ENCODE measurements around the gene RND1.
A peak's percentile ranks its signal among the peaks of the same experiment; 100 is the strongest.
"Not testable (repeated sequence)": the region's sequence is repeated elsewhere in the genome, so short reads cannot be mapped to it uniquely, and the experiment has no call there.

RND1 gene
- 12.9 to 37.7 reads per million in 2 donors for total RNA-seq

DNA sequence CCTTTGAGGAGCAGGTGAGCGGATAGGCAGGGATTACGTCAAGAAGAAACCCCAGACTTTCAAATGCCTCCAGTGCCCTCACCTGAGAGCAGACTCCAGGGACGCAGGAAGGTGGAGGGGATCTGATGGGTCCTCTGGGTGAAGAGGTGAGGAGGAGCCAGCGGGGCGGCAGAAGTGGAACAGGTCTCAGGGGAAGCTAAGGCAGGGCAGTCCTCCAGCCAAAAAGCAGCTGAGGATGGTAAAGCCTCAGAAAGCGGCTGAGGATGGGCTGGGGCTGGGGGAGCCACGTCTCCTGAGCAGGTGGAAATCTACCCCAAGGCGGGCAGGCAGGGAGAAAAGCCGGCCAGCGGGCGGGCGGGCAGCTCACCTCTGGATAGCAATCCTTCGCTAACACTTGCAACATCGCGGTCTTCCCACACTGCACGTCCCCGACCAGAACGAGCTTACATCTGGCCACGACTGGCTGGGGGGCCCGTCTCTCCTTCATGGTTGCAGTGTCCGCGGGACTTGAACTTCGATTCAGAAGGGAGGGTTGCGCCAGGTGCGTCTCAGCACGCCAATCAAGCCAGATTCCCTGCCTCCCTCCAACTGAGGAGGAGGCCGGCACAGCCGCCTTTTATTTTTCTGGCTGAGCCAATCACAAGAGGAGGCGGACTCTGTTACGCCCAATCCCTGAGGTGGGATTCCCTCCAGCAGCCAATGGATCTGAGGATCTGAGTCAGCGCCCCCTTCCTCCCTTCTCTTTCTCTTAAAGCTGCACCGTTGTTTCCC, at the start of gene RND1:
TSS of gene RND1 (minus strand) at position 590 of the 771 bp plus-strand sequence. CDS start at position 487, 103 bp downstream.
- peak; percentile 55 to 94 (median 80) for DNase-seq

DNA sequence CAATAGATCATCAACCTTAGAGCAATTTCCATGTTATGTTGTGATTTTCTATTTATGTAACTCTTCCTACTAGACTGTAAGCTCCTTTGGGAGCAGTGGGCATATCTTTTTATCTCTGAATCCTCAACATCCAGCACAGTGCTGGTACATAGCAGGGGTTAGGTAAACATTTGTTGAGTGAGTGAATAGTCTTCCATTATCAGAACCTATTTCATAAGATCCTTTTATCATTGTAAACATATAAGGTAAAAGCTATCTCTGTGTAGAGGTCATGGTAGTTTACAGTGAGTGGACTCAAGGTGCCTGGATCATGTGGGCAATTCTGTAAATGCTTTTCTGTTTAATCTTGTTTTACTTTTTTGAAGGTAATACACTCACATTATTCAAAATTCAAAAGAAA, 44.5 kb upstream of the RND1 start:
- no peak for DNase-seq

DNA sequence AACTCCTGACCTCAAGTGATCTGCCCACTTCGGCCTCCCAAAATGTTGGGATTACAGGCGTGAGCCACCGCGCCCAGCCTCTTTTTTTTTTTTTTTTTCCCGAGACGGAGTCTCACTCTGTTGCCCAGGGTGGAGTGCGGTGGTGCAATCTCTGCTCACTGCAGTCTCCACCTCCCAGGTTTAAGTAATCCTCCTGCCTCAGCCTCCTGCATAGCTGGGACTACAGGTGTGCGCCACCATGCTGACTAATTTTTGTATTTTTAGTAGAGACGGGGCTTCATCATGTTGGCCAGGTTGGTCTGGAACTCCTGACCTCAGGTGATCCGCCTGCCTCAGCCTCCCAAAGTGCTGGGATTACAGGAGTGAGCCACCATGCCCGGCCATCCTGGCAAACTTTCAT, 44.0 kb upstream of the RND1 start:
- not testable (repeated sequence) for DNase-seq

DNA sequence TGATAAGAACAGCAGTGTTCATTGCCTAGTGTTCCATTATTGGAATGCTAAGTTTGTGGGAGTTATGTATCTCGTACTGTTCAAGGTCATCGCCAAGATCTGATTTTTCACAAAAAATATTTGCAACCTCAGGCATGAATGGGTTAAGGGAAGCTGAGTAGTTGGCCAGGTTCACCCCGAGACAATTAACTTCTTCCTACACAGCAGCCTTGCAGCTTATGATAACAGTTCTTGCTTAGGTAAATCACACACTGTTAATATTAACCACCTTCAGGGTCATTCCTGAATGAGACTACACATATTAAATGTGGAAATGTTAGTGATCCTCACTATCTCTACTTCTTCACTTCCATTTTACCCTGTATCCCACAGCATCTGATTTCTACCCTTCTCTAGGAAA, 41.6 kb upstream of the RND1 start:
- no peak for DNase-seq

DNA sequence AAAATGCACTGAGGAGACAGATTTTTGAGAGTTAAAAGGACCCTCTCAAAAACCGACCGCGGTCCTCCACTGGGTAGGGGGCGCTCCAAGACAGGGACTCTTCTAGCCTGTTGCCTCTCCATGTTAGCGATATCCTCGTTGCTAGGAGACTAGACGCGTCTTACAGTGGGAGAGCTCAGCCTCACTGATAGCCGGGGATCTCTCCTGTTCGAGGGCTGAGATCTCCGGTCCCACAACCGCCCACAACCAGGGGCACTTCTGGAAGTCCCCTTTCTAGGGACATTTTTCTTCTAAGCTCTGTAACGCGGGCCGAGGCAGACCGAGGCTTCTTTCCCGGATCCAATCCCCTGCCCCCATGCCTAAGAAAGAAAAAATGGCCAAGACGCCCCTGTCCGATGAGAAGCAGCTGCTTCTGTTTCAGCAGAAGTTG, 38.3 kb upstream of the RND1 start:
- peak; percentile 47 to 87 (median 75) for DNase-seq

DNA sequence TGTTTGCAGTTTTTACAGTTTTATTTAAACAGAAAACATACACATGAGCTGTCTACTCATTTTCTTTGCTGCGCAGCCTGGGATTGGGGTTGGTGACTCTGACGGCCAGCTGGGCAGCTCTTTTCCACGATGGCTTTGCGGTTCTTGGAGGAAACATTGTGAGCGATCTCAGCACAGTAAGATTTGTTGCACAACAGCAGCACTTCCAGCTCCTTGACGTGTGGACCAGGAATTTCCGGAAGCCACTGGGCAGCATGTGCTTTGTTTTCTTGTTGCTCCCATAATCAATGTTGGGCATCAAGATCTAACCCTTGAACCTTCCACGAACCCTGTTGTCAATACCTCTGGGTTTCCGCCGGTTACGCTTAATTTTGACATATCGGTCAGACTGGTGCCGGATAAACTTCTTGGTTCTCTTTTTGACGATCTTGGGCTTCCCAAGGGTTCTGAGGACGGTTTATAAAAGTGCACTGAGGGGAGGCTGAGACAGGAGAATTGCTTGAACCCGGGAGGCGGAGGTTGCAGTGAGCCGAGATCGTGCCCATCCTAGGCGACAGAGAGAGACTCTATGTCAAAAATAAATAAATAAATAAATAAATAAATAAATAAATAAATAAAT, 37.8 kb upstream of the RND1 start:
- no peak for DNase-seq

DNA sequence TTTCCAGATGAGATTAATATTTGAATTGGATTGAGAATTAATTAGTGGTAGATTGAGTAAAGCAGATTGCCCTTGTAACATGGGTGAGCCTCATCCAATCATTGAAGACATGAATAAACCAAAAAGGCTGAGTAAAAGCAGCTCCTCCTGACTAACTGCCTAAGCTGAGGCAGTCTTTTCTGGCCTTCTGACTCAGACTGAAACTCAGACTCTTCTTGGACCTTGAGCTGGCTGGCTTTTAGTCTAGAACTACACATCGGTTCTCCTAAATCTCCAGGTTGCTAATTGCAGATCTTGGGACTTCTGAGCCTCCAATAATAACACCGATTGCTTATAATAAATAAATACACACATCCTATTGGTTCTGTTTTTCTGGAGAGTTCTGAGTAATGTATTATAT, 35.6 kb upstream of the RND1 start:
- DNase-seq, result peak in 1 of 5 experiments; percentile 38

DNA sequence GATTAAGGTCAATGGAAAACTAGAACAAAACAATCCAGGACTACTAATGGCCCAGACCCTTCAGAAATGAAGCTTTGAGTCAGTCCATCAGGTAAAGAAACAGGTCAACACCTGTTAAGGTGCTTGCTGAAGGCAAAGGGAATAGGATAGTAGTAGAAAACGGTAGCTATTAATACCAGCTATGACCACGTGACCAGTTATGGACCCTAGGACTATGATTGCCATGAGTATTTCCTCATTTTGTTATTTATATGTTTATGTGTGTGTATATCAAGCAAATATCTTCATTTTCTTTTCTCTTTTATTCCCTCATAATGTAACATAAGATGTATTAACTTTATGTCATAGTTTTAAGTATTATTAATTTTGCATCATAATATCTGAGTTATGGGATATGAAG, 34.0 kb upstream of the RND1 start:
- no peak for DNase-seq

DNA sequence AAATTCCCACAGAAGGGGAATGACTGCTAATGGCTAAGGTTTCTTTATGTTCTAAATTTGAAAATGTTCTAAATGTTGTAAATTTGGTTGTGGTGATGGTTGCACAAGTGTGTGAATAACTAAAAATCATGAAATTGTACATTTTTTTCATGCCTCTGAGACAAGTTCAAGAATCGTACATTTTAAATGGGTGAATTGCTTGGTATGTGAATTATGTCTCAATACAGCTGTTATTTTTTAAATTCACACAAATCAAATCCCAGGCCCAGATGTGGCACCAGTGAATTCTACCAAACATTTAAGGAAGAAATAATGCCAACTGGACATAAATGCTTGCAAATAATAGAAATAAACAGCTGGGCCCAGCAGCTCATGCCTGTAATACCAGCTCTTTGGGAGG, 28.6 kb upstream of the RND1 start:
- no peak for DNase-seq

DNA sequence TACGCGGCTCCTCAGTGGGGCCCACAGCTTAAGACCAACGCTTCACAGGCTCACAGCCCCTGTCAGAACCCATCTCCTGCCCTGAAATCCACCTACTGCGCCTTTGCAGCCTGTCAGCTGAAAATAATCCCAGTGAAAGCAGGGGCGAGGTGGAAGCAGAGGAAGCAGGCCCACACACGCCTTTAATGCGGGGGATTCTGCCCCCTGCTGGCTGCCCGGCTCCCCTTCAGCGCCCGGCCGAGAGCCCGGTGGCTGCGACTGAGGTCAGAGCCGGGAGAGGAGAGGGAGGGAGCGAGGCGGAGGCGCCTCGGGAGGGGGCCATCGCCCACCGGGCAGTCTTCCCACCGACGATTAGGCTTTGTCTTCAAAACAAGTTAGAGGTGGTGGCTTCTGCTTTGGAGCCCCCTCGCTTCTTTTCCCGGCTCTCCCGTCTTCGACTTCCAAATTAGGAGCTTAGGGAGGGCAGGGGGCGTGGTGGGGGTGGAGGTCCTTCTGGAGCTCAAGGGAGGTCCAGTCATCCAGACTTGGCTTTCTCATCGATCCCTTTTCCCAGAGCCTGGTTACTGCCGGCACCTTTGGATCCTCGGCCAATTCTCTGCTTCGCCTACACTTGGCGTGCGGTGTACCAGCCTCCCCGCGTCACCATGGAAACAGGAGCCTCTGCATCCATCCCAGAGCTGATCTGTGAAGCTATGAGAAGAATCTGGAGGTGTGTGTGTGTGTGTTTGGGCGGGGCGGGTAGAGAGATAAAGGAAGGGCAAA, 25.2 kb upstream of the RND1 start:
- DNase-seq, result peak; percentile 45 to 69 (median 55)

DNA sequence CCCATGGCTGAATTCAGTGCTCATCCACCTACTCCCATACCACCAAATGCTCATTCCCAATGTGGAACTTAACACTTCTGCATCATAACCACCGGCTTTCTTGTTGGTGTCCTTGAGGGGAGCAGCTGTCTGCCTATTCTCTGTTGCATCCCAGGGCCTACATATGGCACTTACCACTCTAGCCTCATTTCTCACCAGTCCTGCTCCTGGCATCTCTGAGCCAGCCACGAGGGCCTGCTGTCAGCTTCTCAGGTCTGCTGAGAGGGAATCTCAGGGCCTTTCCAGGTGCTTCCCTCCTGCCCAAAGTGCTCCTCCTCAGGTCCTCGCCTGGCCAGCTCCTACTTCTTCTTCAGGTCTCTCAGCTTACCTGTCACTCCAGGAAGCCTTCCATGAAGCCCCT, 24.0 kb upstream of the RND1 start:
- no peak for DNase-seq

DNA sequence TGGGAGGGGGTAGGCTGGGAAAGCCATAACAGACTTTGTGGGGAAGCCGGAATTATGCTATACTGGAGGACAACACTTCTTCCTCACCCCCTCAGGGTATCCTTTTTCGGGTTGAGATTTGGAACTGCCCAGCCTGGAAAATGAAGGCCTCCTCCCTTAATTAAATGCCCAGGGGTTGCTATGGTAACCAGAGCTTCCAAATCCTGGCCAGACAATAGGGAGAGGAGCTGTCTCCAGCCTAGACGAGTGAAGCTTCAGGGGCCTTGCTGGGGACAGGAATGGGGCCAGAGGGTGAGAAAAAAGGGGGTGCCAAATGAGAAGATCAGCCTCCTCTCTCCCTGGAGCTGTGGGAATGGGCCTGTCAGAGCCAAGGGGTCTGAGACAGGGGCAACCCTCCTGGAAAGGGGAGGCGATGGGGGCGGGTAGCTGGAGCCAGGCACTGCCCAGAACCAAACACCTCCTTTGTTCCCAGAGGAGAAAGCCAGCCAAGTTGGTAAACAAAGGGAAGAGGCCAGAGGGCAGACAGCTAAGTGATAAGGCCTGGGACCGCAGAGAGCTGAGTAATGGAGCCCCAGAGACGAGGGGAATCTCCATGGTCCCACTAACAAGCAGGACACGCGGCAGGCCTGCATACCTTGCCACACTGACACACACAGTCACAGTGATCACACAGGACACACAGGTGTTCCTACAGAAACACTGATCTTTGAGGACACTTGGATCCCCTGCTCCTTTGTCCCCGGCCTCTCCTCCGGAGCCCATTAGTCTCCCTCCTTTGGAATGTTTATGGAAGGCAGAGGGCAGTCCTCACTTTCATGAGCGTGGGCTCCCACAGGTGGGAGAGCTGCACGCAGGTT, 17.9 kb upstream of the RND1 start:
- DNase-seq, result no peak

DNA sequence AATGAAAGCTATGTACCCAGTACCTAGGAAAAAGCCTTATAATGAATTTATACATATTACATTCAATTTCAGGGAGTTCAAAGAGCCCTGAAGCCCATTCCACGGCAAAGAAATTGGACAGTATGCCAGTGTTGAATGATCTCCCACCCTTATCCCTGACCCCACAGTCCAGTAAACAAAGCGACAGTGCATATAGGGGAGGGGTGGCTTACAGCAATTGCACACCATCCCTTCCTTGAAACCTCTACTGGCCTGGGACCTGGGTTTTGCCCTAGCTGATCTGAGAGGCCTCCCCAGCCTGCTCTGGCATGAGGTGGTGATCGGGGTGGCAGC, 17.3 kb upstream of the RND1 start:
- no peak for DNase-seq

DNA sequence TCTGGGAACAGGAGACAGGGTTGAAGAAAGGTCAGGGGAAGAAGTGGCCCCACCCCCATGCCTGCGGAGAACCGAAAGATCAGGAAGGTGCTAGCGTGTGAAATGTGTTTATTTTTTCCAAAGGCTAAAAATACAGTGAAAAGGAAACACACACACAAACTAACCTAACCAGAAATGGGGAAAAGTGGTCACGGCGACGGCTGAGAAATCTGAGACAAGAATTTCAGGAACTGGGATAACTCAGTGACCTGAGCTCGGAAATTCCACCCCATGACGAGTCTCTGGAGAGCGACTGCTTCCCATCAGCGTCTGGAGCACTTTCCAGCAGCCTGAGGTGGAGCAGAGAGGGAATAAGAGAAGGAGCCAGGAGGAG, 16.6 kb upstream of the RND1 start:
- no peak for DNase-seq

DNA sequence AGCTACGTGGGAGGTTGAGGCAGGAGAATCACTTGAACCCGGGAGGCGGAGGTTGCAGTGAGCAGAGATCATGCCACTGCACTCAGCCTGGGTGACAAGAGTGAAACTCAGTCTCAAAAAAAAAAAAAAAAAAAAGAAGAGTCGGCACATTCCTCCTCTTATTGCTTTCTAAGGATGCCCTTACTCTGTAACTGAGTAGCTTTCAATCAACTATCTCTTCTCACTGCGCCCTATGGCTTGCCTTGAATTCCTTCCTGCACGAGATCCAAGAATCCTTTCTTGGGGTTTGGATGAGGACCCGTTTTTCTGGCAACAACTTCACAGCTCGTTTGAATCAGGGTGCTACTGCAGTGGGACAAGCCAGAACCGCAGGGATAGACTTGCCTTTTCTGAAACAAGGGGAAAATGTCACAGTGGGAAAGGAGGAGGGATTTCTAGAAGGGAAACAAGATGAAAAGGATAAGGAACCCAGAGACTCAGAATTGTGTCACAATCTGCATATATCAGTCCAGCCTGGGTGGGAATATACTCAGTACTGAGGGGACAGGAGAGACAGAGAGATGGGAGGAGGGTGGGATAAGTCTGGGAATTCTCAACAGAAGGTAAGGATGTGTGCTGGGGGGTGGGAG, 16.1 kb upstream of the RND1 start:
- no peak for DNase-seq

DNA sequence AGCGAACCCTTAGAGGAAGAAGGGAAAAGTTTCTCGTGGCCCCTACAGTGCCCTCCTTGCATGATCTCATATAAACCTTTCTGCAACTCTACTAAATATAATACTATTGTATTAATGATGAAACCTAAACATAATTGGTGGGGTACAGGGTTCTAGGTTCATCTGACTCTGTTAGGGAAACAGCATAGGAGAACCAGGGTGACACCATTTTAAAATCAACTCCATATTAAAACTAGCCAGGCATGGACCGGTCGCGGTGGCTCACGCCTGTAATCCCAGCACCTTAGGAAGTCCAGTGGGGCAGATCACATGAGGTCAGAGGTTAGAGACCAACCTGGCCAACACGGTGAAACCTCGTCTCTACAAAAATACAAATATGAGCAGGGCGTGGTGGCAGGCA, 15.0 kb upstream of the RND1 start:
- DNase-seq, result no peak

DNA sequence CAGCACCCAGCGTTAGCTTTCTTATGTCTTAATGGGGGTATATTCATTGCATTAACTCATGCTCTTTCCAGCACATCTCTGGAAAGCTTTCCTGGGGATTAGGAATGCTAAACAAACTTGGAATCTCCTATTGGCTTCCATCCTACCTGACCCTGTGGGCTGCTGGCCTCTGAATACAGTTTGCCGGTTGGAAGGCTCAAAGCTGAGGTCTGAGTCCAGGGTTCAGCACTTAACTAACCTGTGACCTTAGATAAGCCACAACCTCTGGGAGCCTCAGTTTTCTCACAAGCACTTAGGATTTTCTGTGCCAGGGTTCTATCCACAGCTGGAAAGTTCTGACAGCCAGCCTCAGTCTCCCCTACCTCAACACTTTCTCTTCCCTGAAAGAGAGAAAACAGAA, 12.9 kb upstream of the RND1 start:
- no peak for DNase-seq

DNA sequence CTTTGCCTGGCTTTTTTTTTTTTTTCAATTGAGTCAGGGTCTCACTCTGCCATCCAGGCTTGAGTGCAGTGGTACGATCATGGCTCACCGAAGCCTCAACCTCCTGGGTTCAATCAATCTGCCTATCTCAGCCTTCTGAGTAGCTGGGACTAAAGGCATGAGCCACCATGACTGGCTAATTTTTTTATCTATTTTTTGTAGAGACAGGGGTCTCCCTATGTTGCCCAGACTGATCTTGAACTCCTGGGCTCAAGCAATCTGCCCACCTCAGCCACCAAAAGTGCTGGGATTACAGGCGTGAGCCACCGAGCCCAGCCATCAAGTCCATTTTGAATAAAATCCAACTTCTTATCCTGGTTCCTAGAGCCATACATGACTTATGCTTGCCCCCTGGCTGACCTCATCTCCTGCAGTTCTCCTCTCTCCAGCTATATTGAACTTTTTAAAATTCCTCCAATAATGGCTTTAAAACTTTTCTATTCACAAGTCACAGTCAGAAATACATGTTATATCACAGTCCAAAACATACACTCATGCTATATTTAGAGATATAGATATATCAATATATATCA, 10.4 kb upstream of the RND1 start:
- DNase-seq, result no peak

DNA sequence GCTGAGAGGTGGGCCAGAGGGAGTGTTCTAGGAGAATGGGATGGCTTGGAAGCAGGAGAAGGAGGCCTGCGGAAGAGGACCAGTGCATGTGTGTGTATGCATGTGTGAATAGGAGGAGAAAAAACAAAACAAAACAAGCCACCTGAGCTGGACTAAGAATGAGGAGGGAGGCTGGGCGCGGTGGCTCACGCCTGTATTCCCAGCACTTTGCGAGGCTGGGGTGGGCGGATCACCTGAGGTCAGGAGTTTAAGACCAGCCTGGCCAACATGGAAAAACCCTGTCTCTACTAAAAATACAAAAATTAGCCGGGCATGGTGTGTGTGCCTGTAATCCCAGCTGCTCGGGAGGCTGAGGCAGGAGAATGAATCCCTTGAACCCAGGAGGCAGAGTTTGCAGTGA, 7.9 kb upstream of the RND1 start:
- DNase-seq, result not testable (repeated sequence)

DNA sequence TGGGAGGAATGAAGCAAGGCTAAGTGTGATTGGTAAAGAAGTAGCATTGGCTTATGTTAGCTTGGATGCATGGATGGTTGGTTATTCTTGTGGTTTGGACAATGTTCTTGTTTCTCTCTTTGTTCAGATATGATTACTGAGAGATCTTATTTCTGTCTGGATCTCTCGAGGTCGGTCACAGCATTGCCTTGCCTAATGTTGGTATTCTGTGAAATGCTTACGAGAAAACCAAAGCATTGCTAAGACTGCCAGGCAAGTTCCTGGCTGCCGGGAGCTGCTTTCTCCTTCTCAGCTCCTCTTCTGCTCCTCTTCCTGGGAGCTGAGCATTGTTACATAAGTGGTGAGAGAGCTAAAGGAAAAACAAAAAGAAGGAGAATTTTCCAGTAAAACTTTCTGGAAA, 7.4 kb upstream of the RND1 start:
- DNase-seq, result no peak

DNA sequence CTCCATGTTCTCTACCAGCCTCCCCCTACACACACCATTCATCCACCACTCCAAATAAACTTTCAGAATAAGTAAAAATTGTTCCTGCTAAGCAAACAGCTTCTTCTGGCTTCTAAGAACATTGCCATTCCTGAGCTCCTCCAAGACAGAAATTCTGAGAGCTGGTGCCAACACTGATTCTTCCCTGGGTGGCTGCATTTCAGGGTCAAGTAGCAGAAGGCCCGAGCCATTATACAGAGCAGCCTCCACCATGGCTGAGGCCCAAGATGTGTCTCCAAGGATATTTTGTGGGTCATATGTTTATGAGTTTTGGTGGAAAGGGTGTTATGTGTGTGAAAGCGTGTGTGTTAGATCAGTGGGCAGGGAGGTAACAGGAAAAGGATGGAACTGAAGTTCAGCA, 3.5 kb upstream of the RND1 start:
- no peak for DNase-seq

DNA sequence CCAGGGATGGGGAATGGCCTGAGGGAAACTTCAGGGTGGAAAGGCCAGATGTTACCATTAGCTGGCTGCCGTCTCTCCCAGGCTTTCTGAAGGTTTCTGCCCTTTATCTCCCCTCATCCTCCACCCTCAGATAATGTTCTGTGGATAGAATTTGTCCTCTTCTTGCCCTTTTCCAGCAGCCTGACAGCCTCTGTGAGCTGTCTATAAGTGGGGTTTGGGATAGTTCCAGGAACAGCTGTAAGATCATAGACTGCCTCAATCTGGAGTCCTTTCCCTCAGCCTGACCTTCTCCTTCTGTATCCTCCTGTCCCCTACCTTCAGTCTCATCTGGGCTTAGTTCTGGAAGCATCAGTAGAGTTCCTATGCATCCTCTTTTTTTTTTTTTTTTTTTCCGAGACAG, 2.8 kb upstream of the RND1 start:
- no peak for DNase-seq
